ENCODE results near the gene KCNJ14. TPM values are rescaled to one million over a fixed set of nuclear protein-coding genes. Genes with fewer than 3 reads are reported as not detected.
A peak's percentile ranks its signal among the peaks of the same experiment; 100 is the strongest.

KCNJ14 gene
- polyA plus RNA-seq, 1 of the 3 experiments (the other 2 are of a cell fraction) = 1.2 TPM

DNA sequence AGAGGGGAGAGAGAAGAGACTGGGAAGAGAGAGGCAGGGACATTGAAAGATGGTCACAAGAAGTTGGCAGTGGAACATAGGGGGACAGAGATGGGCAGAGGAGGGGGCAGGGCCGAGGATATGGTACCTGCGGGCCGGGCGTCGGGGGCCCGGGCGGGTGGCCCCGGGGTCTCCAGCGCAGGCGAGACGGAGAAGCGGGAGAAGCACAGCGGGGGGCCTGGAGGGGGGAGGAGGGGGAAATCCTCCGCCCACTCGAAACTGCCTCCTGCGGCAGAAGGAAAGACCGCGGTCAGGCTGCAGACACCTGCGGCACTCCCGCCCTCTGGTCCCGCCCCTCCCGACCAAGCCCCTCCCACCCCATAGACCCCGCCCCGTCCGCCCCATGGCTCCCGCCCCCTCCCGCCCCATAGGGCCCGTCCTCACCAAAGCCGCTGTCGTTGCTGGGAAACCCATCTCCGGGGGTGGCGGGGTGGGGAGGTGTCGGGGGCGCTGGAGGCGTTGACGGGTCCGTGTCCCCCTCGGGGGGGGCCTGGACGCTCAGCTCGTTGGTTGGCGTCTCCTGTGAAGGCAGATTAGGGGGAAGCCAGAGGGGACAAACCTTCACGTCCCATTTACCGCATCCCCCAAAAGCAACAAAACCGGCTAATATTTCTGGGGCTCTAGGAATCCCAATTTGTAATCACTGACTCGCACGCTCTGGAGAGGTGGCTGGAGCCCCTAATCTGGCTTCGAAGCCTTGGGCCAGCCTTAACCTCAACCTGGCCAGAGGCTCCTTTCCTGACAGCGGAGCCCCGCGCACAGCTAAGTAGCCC is 35.8 kb downstream of the KCNJ14 start:
- Histone ChIP-seq H3K4me2 (no peak overlapping the region), H4K20me1 (ENCODE audit: insufficient read depth) (no peaks in the 10 kb centered on the region), H3K36me3 (replicated peaks in 1 of 2; ENCODE audit: control insufficient read depth in 1 of 2, insufficient read depth in 2 of 2, low read length in 1 of 2) (peaks cover 0 to 11% of the 10 kb centered on the region in 2 experiments), H3K27ac (ENCODE audit: low read depth in 2 of 2, low read length in 1 of 2) (no peak overlapping the region), H3K9me2 (no peaks in the 10 kb centered on the region), H3K4me1 (ENCODE audit: control insufficient read depth in 1 of 2, insufficient read depth in 2 of 2, low read depth in 1 of 2, low read length in 1 of 2) (peaks cover 10 to 22% of the 10 kb centered on the region in 2 experiments; a peak in 3 of 4 replicates), H3F3A (replicated peaks; ENCODE audit: insufficient read depth) (peaks cover 39% of the 10 kb centered on the region), H3K4me3 (ENCODE audit: low read depth in 2 of 2, low read length in 1 of 2) (no peak overlapping the region), H3K9me3 (no peaks in the 10 kb centered on the region), H2AFZ (ENCODE audit: low read depth) (no peak overlapping the region), H3K79me2 (ENCODE audit: insufficient read depth) (peaks cover 11% of the 10 kb centered on the region; the same call in 1 of the 2 replicates), H3K9ac (no peak overlapping the region), H3K27me3 (ENCODE audit: insufficient read depth) (no peaks in the 10 kb centered on the region)
- ChIA-PET CTCF (interaction anchor here (0.9 to 15.9 kb wide), 12 partner anchors 8 to 246 kb away, joined by 3 to 230 read pairs (median 6); partner anchors contain the start of gene KDELR1), POLR2A (interaction anchor here (1.8 kb wide), 1 partner anchor 11 kb away, joined by 6 read pairs; no protein-coding TSS in a partner anchor)
- TF ChIP-seq NFIC (IDR thresholded peaks at IDR 0.05; ENCODE audit: borderline replicate concordance) (no peak), ELF1 (IDR thresholded peaks at IDR 0.05) (no peak), RFX5 (IDR thresholded peaks at IDR 0.05; ENCODE audit: low read length) (no peak), ZBTB33 (IDR thresholded peaks at IDR 0.05; ENCODE audit: borderline replicate concordance, low read depth) (no peak), TAF1 (IDR thresholded peaks at IDR 0.05; ENCODE audit: borderline replicate concordance, low read depth, low read length) (no peak), RAD21 (IDR thresholded peaks at IDR 0.05; ENCODE audit: low read length) (no peak), FOSL2 (IDR thresholded peaks at IDR 0.05; ENCODE audit: borderline replicate concordance, low read depth) (no peak), SIN3A (IDR thresholded peaks at IDR 0.05; ENCODE audit: borderline replicate concordance, low read depth, low read length) (no peak), CHD2 (IDR thresholded peaks at IDR 0.05; ENCODE audit: low read length, partially characterized antibody) (no peak), SMC3 (IDR thresholded peaks at IDR 0.05; ENCODE audit: low read depth, low read length) (no peak), MAX (IDR thresholded peaks at IDR 0.05; ENCODE audit: low read depth) (no peak), YY1 (IDR thresholded peaks at IDR 0.05; ENCODE audit: low read depth) (no peak), TCF12 (IDR thresholded peaks at IDR 0.05) (no peak)
- TF ChIP-seq, protein P1, sequence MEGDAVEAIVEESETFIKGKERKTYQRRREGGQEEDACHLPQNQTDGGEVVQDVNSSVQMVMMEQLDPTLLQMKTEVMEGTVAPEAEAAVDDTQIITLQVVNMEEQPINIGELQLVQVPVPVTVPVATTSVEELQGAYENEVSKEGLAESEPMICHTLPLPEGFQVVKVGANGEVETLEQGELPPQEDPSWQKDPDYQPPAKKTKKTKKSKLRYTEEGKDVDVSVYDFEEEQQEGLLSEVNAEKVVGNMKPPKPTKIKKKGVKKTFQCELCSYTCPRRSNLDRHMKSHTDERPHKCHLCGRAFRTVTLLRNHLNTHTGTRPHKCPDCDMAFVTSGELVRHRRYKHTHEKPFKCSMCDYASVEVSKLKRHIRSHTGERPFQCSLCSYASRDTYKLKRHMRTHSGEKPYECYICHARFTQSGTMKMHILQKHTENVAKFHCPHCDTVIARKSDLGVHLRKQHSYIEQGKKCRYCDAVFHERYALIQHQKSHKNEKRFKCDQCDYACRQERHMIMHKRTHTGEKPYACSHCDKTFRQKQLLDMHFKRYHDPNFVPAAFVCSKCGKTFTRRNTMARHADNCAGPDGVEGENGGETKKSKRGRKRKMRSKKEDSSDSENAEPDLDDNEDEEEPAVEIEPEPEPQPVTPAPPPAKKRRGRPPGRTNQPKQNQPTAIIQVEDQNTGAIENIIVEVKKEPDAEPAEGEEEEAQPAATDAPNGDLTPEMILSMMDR (IDR thresholded peaks at IDR 0.05) = no peak
- WGBS (ENCODE audit: low lambda C conversion rate) = 65% methylated on average over 38 of the region's 50 CpGs
- DNase-seq = peak; percentile 82

All from SK-N-SH (cell line).